Skin of body (tissue), 2 donors: ENCODE results near the gene SLC25A24. TPM values are rescaled to one million over a fixed set of nuclear protein-coding genes. Genes with fewer than 3 reads are reported as not detected.
"Not testable (repeated sequence)": the region's sequence is repeated elsewhere in the genome, so short reads cannot be mapped to it uniquely, and the experiment has no call there.

ENCODE experiments used
- DNase-seq: peaks from one replicate; lab custom pipeline; 2025; lab: John Stamatoyannopoulos, UW
- total RNA-seq: library from RNA; depleted of rRNA; stranded (reverse); fragments of >200 nt; gene quantifications from one replicate; pipeline ENCODE4 v1.2.3, GENCODE V29; 2014

Gene SLC25A24
- total RNA-seq, 1 donor from 2014 or later, result 40.4 TPM

DNA sequence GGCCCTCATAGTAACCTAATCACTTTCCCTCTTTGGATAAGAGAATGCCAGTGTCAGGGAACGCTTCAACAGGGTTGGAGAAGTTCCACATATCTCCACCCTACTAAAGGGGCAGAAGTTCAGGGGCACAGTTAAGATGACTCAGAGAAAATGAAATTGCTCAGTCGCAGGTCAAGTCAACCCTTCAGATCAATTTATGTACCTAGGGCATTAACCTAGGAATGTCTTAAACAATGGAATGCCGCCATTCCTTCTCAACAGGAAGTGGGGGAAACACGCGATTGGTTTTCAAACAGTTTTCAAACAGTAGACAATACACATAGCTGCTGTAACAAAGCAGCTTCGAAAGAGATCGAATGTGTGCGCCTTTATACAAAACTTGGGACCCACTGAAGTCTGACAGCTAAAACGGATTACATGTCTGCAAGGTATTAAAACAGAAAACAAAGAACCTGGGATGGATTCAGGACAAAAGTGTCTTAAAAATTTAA lies 897 bp downstream of the SLC25A24 start:
- DNase-seq, result peak; percentile 40

DNA sequence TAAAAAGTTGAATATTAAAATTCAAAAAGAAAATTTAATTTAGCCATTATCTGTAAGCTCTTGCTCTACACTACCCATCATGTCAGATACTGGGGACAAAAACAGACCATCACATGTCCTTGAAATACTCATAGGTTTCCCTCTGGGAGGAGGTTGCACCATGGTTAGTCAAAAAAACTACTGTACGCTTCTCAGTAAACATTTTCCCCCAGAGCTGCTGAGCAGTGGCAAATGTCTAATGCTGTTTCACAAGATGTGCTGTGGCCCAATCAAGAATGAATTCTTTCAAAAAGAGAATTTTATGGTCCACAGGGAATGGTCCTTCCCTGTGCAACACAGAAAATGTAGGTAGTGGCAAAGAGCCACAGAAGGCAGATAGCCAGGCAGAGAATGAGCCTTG lies 6.1 kb downstream of the SLC25A24 start:
- DNase-seq, result no peak

DNA sequence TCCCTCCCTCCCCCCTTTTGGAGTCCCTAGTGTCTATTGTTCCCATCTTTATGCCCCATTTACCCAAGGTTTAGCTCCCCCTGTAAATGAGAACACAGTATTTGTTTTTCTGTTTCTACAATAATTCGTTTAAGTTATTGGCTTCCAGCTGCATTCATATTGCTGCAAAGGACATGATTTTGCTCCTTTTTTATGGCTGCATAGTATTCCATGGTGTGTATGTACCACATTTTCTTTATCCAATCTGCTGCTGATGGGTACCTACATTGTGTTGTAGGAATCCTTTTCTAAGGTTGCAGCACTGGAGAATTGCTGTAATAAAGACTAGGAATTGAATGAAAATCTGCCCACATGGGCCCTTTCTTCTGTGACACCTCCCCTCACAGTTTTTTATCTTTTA lies 6.8 kb downstream of the SLC25A24 start:
- DNase-seq, result no peak

DNA sequence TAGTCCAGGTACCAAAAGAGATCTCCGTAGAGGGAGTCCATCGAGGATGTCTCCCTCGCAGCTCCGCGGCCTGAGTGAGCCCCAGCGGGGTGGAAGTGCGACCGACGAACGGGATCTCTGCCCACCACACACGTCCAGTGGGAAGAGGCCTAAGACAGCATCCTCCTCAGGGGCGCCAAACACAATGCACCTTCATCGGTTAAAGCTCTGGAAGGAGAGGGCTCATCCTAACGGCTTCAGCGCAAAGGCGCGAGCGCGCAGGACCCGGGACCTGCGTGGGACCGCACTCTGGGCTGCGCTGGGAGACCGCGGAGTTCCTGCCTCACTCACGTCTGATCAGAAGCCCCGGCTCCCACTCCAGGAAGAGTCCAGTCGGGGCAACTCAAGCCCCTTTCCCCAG lies 7.6 kb downstream of the SLC25A24 start:
- DNase-seq, result no peak

DNA sequence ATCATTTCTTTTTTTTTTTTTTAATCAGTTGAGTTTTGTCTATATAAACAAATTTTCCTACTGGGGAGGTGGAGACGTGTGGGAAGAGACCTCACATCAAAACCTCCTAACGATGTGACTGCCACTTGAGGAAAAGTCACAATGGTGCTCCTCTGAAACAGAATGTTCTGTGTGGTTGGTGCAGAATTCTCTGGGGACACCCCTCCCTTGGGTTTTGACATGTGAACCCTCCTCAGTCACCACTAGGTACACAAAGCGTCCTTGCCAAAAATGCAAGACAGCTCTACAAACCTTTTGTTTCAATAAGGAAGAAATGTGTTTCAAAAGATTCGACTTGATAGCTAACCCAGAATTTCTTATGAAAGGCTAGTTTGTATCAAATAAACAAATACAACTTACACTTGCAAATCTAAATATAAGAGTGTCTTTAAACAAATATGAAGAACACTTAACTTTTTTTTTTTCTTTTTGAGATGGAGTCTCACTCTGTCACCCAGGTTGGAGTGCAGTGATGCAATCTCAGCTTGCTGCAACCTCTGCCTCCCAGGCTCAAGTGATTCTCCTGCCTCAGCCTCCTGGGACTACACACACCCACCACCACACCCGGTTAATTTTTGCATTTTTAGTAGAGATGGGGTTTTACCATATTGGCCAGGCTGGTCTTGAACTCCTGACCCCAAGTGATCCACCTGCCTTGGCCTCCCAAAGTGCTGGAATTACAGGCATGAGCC lies 9.3 kb downstream of the SLC25A24 start:
- DNase-seq, result no peak

DNA sequence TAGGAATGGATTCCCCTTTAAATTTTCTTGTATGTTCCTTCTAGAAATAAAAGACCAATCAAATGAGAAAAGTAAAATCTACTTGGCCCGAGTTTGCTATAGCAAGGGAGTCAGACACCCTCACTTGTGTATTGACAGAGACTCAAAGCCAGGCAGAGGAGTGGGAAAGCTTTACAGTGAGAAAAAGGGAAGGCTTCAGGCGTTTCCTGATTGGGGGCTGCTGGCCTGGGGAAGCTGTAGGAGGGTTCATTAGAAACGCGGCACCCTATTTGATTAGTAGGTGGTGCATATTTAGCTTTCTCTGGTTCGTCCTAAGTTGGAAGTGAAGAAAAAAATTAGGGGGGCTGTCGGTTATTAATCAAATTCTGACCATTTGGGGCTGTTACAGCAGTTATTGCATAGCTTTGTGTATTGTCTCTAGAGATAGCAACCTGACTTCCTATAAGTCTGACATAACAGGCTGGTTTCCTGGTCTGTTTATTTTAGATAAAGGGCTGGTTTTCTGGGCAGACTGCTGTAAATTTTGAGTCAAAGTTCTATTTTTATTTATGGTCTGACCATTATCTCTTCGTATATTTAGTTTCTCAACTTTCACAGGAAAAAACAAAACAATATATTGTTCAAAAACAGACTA lies 10.0 kb downstream of the SLC25A24 start:
- DNase-seq, result no peak

DNA sequence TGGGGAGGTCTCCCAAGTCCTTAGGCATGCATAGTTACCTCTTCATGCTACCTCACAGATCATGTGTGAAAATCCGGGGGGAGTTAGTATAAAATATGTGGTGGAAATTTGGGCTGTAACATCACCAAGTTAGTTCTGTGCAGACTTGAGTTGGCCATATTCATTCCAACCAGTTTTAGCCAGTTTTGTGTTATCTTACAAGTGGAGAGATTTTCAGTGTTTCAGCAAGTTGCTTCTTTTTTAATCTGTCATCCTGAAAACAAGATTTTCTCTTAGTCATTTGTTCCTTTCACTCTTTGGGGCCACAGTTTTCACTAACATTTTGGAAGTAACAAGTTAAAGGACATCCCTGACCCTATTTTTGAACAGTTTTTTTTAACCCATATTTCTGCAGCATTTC lies 11.3 kb downstream of the SLC25A24 start:
- no peak for DNase-seq

DNA sequence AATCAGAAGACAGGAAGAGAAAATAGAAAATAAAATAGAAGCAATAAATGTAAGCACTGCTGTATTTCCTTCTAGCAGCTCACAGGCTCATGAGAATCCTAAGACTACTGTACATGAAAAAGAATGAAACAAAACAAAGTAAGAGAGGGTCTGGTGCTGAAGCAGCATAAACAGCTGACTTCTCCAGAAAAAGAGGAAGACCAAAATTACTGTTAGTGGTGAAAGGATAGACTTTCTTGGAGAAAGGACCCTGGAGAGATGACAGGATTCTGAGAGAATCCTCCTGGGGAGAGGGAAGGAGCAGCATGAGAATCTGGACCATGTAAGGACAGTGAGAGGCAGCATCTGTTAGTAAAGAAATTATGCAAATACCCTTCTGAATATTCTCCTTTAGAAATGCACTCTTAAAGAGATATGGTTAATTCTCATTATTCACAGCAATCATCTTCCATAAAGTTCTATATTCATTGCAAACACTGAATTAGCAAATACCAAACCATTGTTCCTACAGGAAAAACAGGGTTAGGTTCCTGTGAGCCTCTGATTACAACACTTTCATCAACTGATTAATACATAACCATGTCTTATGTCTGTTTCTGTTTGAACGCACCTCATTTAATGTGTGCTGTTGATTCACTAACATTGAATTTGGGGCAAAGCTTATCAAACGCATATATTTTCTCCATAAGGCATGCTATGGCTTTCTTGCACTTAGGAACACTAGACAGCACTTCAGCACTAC lies 17.0 kb downstream of the SLC25A24 start:
- DNase-seq, result no peak

DNA sequence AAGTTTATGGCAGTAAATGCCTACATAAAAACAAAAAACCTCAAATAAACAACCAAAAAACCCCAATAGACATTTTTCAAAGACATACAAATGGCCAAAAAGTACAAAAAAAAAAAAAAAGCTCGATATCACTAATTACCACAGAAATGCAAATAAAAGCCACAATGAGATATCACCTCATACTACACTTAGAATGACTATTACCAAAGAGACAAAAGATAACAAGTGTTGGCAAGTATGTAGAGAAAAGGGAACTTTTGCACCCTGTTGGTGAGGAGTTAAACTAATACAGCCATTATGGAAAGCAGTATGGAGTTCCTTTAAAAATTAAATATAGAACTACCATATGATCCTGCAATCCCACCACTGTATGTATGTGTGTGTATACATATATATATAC lies 21.1 kb downstream of the SLC25A24 start:
- DNase-seq, result no peak

DNA sequence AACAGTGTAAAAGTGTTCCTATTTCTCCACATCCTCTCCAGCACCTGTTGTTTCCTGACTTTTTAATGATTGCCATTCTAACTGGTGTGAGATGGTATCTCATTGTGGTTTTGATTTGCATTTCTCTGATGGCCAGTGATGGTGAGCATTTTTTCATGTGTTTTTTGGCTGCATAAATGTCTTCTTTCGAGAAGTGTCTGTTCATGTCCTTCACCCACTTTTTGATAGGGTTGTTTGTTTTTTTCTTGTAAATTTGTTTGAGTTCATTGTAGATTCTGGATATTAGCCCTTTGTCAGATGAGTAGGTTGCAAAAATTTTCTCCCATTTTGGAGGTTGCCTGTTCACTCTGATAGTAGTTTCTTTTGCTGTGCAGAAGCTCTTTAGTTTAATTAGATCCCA lies 37.7 kb downstream of the SLC25A24 start:
- DNase-seq, result not testable (repeated sequence)

DNA sequence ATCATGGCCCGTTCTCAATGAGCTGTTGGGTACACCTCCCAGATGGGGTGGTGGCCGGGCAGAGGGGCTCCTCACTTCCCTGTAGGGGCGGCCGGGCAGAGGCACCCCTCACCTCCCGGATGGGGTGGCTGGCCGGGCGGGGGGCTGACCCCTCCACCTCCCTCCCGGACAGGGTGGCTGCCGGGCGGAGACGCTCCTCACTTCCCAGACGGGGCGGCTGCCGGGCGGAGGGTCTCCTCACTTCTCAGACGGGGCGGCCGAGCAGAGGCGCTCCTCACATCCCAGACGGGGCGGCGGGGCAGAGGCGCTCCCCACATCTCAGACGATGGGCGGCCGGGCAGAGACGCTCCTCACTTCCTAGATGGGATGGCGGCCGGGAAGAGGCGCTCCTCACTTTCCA lies 40.2 kb downstream of the SLC25A24 start:
- DNase-seq, result not testable (repeated sequence)

DNA sequence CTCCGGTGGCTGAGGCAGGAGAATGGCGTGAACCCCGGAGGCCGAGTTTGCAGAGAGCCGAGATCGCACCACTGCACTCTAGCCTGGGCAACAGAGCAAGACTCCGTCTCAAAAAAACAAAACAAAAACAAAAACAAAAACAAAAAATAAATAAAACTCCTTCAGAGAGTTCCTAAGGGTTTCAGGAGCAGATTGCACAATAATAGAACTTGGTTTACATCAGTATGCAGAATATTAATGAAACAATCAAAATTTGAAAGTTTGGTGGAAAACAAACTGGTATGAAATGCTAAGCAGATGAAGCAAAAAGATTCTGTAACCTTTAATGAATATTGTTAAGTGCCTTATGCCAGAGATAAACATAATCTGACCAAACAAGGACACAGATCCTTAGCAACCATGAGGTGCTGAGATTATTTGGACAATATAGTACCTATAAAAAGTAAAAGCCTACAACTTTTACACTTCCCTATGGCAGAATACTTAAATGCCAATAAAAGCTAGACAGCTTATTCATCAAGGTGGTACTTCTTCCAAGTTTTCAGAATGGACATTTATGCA lies 41.2 kb downstream of the SLC25A24 start:
- no peak for DNase-seq

DNA sequence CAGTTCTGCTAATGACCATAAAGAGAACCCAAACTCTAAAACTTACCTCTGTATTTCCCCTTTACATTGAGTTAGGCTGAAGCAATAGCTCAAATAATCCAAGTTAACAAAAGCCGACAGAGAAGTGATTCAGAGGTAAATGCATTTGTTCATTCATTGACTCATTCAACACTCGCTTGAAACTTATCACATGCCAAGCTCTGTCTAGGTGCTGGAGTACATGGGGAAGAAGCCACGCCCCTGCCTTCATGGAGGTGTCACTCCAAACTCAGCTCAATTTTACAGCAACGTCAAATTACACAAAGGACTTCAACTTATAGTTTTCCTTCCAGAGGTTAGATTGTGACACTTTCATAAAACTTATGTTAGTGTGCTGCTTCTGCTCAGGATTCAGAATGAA lies 45.8 kb downstream of the SLC25A24 start:
- no peak for DNase-seq

DNA sequence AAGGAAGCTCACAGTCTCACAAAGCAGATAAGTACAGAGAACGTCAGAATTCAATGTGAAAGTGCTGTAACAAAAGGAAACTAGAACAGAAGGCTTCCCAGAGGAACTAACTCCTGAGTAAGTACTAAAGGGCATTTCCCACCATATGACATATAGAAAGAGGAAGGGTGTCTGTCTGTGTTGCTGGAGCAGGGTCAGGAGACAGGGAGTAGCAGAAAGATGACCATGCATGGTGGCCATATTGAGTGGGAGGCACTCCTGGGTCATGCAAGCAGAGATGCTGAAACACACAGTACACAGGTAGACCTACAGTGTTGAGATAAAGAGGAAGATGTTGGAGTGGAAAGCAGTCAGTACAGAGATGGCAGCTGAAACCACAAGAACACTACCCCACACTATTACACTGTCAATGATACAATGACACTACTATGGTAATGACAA lies 47.3 kb downstream of the SLC25A24 start:
- DNase-seq, result no peak

DNA sequence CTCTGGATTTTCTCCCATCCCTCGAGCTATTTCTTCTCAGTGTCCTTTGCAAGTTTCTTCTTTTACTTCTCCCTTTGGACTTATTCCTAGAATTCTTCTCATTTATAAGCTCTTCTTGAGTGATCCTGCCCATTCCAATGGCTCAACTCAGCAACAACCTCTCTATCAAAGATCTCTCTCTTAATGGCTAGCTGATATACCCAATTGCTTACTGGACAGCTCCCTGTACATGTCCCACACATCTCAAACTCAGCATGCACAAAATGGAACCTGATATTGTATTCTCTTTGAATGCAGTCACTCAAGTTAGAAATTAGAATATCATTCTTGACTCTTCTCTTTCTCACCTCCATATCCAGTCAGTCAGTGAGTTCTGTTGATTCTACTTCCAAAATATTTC lies 48.6 kb downstream of the SLC25A24 start:
- no peak for DNase-seq

DNA sequence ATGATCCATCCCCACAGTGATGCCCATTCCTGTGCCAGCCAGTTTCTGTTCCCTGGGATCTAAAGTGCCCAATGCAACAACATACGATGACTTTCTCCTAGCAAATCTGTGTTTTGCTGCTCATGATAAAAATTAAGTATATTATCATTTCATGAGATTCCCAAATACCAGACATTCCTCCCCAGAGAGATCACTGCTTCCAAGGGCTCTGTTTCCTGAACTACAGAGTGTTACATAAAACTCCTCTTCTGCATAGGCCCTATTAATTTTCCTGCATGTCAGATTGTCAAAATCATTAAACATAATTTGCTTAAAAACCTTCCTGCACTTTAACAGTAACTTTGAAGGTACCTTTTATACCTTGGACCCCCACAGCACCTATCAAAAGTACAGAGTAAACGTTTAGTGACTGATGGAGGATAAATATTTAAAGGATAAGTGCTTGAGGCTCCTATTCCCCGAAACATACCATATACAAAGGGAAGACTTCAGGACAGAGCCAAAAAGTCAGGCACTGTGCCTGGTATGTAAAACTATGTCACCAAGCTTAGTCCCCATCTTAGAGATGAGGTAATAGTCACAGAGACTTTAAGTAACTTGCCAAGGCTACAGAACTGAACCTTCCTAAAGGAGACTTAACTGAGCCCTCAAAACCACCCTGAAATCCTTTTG lies 50.2 kb downstream of the SLC25A24 start:
- no peak for DNase-seq

DNA sequence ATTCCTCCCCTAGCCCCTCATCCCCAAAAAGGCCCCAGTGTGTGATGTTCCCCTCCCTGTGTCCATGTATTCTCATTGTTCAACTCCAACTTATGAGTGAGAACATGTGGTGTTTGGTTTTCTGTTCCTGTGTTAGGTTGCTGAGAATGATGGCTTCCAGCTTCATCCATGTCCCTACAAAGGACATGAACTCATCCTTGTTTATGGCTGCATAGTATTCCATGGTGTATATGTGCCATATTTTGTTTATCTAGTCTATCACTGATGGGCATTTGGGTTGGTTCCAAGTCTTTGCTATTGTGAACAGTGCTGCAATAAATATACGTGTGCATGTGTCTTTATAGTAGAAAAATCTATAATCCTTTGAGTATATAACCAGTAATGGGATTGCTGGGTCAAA lies 55.6 kb downstream of the SLC25A24 start:
- DNase-seq, result not testable (repeated sequence)

DNA sequence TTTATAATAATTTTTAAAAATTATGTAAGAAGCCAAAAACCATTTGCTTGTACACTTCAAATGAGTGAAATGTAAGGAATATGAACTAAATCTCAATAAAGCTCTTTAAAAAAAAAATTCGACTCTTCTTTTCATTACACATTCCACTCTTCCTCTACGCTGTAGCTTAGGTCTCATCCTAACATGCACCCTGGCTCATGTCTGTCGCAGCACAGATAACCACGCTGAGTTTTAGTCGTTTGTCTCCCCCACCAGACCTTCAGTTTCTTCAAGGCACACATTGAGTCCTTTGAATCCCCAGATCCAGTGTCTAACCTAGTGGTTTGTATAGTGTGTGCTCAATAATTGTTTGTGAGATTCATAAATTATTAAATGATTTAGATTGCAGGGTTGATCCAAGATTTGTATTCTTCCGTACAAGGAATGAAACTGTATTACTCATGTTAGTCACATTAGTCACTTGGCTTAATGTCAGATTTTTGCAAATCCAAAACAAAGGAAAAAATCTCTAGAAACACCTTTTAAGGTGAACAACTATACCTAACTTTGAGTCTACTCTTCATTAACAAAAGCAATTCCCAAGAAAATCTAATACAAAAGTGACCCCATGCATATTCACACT lies 57.3 kb downstream of the SLC25A24 start:
- DNase-seq, result no peak

DNA sequence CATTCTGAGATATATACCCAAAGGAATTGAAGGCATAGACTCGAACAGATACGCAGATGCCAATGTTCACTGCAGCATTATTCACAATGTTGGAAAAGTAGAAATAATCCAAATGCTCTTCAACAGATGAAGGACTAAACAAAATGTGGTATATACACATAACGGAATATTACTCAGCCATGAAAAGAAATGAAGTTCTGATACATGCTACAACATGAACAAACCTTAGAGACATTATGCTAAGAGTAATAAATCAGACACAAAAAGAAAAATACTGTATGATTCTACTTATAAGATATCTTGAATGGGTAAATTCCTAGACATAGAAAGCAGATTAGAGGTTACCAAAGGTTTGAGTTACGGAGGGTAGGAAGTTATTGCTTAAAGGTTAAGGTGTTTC lies 57.9 kb downstream of the SLC25A24 start:
- DNase-seq, result no peak

DNA sequence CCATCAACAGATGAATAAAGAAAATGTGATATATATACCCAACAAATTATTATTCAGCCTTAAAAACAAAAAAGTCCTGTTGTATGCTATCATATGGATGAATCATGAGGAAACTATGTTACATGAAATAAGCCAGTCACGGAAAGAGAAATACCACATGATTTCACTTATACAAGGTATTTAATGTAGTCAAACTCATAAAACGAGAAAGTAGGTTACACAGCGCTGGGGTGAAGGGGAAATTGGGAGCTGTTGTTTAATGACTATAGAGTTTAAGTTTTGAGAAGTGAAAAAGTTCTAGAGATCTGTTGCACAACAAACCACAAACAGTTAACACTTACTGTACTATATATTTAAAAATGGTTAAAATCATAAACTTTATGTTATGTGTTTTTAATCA lies 58.5 kb downstream of the SLC25A24 start:
- no peak for DNase-seq

DNA sequence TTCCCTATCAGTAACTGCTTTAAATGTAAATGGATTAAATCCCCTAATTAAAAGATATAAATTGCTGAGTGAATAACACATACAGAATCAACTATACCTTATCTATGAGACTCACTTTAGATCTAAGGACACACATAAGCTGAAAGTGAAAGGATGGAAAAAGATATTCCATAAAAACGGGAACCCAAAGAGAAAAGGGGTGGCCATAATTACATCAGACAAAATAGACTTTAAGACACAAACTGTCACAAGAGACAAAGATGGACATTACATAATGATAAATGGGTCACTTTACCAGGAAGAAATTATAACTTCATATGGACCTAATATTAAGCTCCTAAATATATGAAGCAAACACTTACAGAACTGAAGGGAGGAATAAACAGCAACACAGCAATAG lies 59.2 kb downstream of the SLC25A24 start:
- no peak for DNase-seq
